ENCODE measurements around the gene TMEM272.

TMEM272 gene

DNA sequence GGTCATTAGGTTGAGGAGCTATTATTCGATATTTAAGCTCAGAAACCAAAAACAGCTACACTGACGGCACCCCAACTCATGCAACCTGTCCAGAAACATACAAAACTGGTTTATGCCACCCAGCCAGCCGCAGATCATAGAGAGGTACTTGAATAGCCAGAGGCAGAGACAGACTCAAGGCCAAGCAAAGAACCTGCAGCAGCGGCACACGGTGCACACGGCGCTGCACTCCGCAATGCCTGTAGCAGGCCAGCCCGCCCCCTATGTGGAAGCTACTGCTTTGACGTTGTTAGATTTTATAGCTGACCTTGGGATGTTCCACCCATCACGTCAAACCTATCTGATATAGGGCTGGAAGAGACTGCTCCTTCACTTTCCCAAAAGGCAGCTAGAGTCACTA is 29.1 kb downstream of the TMEM272 start:
- Histone ChIP-seq H3K4ac (ENCODE audit: low read length) (no peak overlapping the region), H3K9ac (ENCODE audit: low read depth, low read length, poor library complexity) (no peak overlapping the region), H2BK5ac (ENCODE audit: low read length) (no peak overlapping the region), H3K9me3 (replicated peaks in 1 of 2; ENCODE audit: control insufficient read depth in 2 of 2, insufficient read depth in 1 of 2, low read depth in 1 of 2, low read length in 2 of 2) (no peaks in the 10 kb centered on the region), H2BK120ac (ENCODE audit: low read depth, low read length) (no peak overlapping the region), H3K18ac (ENCODE audit: low read length) (peak overlapping the region; percentile 9), H2AFZ (ENCODE audit: low read length) (peak overlapping the region; percentile 20), H3K4me2 (ENCODE audit: insufficient read depth, low read length, poor library complexity, severe bottlenecking) (no peak overlapping the region), H2BK12ac (ENCODE audit: low read length) (no peak overlapping the region), H3K4me1 (ENCODE audit: control insufficient read depth in 2 of 2, insufficient read depth in 1 of 2, low read depth in 1 of 2, low read length in 2 of 2) (peaks cover 0 to 1% of the 10 kb centered on the region in 2 donors), H3K14ac (ENCODE audit: low read length) (no peak overlapping the region), H3K27me3 (ENCODE audit: control insufficient read depth in 3 of 3, insufficient read depth in 3 of 3, low read depth in 1 of 3, low read length in 3 of 3) (peaks cover 0 to 25% (median 0%) of the 10 kb centered on the region in 3 experiments), H3K79me1 (ENCODE audit: low read depth, low read length) (no peaks in the 10 kb centered on the region), H2AK5ac (ENCODE audit: low read depth, low read length) (no peak overlapping the region), H4K8ac (ENCODE audit: low read depth, low read length) (no peak overlapping the region), H4K91ac (ENCODE audit: low read depth, low read length, poor library complexity) (no peak overlapping the region), H3K36me3 (replicated peaks in 1 of 2; ENCODE audit: control insufficient read depth in 2 of 2, insufficient read depth in 2 of 2, low read length in 2 of 2) (no peaks in the 10 kb centered on the region), H3K4me3 (ENCODE audit: low read length in 2 of 2) (no peak overlapping the region), H2BK15ac (ENCODE audit: low read length) (no peak overlapping the region), H3K23ac (ENCODE audit: low read depth, low read length, poor library complexity) (no peak overlapping the region), H3K27ac (replicated peaks; ENCODE audit: low read length) (no peak overlapping the region)
- no CpG with 5 or more reads among the region's 11 CpGs for WGBS, 2 donors (ENCODE audit: extremely low coverage in 2 of 2, insufficient read length in 2 of 2, insufficient replicate concordance in 1 of 2)
- DNase-seq (ENCODE audit: low spot score) = no peak

DNA sequence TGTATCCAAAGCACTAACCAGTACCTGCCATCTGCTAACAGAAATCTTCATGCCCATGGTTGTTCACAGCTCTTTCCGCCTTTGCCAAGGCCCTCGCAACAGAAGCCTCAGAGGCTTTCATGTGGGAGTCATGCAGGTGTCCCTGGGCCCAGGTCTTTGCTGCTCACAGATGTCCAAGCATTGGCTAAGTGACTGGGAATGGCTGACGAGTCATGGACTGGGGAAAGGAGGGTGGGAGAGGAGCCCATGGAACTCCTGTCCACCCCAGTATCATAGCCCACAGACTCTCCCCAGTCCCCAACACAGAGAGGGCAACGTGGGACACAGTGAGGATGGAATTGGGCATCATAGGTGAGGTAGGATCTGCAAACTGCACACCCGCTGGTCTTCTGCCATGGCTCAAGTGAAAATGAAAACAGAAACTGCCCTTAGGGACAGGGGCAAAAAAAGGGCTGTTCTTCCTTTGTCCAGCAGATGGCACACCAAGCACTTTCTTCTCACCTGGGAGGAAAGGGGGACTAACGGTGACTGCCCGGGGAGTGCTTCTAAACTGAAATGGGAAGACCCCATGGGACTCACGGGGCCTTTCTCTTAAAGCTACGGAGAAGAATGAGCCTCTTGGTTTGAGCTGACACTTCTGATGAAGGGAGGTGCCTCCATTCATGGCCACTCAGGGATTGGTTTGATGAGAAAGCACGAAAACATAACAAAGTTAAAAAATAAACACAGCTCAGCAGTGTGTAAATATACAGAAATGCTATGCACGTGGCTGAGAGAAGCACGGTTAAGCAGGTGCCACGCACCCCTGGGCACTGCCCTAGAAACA is 29.9 kb downstream of the TMEM272 start:
- no peak overlapping the region for H3K14ac ChIP-seq (ENCODE audit: low read length)
- H3K4me3 ChIP-seq (ENCODE audit: low read length in 2 of 2) = no peak overlapping the region
- H2AFZ ChIP-seq (ENCODE audit: low read length) = peak overlapping the region; percentile 20
- no peak overlapping the region for H3K4ac ChIP-seq (ENCODE audit: low read length)
- no peaks in the 10 kb centered on the region for H3K79me1 ChIP-seq (ENCODE audit: low read depth, low read length)
- no peak overlapping the region for H4K91ac ChIP-seq (ENCODE audit: low read depth, low read length, poor library complexity)
- no peak overlapping the region for H2BK12ac ChIP-seq (ENCODE audit: low read length)
- no peaks in the 10 kb centered on the region for H3K36me3 ChIP-seq (replicated peaks in 1 of 2; ENCODE audit: control insufficient read depth in 2 of 2, insufficient read depth in 2 of 2, low read length in 2 of 2)
- H3K18ac ChIP-seq (ENCODE audit: low read length) = peak overlapping the region; percentile 36
- H4K8ac ChIP-seq (ENCODE audit: low read depth, low read length) = no peak overlapping the region
- no peak overlapping the region for H3K9ac ChIP-seq (ENCODE audit: low read depth, low read length, poor library complexity)
- no CpG with 5 or more reads among the region's 13 CpGs for WGBS, 2 donors (ENCODE audit: extremely low coverage in 2 of 2, insufficient read length in 2 of 2, insufficient replicate concordance in 1 of 2)
- DNase-seq (ENCODE audit: low spot score) = peak; percentile 61
- H3K9me3 ChIP-seq (replicated peaks in 1 of 2; ENCODE audit: control insufficient read depth in 2 of 2, insufficient read depth in 1 of 2, low read depth in 1 of 2, low read length in 2 of 2) = no peaks in the 10 kb centered on the region
- H2AK5ac ChIP-seq (ENCODE audit: low read depth, low read length) = peak overlapping the region; percentile 33
- H3K4me1 ChIP-seq (ENCODE audit: control insufficient read depth in 2 of 2, insufficient read depth in 1 of 2, low read depth in 1 of 2, low read length in 2 of 2) = peaks cover 0 to 1% of the 10 kb centered on the region in 2 donors
- H3K27ac ChIP-seq (replicated peaks; ENCODE audit: low read length) = no peak overlapping the region
- H2BK120ac ChIP-seq (ENCODE audit: low read depth, low read length) = no peak overlapping the region
- H3K4me2 ChIP-seq (ENCODE audit: insufficient read depth, low read length, poor library complexity, severe bottlenecking) = no peak overlapping the region
- H3K27me3 ChIP-seq (ENCODE audit: control insufficient read depth in 3 of 3, insufficient read depth in 3 of 3, low read depth in 1 of 3, low read length in 3 of 3) = peaks cover 0 to 21% (median 0%) of the 10 kb centered on the region in 3 experiments
- no peak overlapping the region for H3K23ac ChIP-seq (ENCODE audit: low read depth, low read length, poor library complexity)
- no peak overlapping the region for H2BK5ac ChIP-seq (ENCODE audit: low read length)
- H2BK15ac ChIP-seq (ENCODE audit: low read length) = no peak overlapping the region

DNA sequence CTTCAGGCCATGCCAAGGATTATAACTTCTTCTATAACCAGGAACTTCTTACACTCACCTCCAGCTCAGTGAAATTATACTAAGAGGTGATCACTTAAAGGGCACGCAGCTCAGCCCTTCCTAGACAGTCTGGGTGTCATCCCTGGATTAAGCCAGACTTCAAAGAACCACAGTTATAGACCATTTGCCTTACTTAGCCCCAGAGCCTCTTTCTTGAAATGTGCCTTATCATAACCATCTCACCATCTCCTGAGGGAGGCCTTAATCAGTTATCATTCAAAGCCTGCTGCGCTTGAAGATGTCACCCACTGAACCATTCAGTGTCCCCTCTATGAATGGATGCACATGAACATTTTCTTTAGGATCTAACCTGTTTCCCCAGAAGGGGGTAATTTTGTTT is 30.9 kb downstream of the TMEM272 start:
- Histone ChIP-seq H3K14ac (ENCODE audit: low read length) (no peak overlapping the region), H3K23ac (ENCODE audit: low read depth, low read length, poor library complexity) (no peak overlapping the region), H3K4me2 (ENCODE audit: insufficient read depth, low read length, poor library complexity, severe bottlenecking) (no peak overlapping the region), H2AK5ac (ENCODE audit: low read depth, low read length) (no peak overlapping the region), H3K27me3 (ENCODE audit: control insufficient read depth in 3 of 3, insufficient read depth in 3 of 3, low read depth in 1 of 3, low read length in 3 of 3) (peaks cover 0 to 21% (median 0%) of the 10 kb centered on the region in 3 experiments), H3K9ac (ENCODE audit: low read depth, low read length, poor library complexity) (no peak overlapping the region), H3K9me3 (replicated peaks in 1 of 2; ENCODE audit: control insufficient read depth in 2 of 2, insufficient read depth in 1 of 2, low read depth in 1 of 2, low read length in 2 of 2) (no peaks in the 10 kb centered on the region), H3K27ac (replicated peaks; ENCODE audit: low read length) (no peak overlapping the region), H2BK15ac (ENCODE audit: low read length) (no peak overlapping the region), H2BK5ac (ENCODE audit: low read length) (no peak overlapping the region), H3K36me3 (replicated peaks in 1 of 2; ENCODE audit: control insufficient read depth in 2 of 2, insufficient read depth in 2 of 2, low read length in 2 of 2) (no peaks in the 10 kb centered on the region), H3K4me3 (ENCODE audit: low read length in 2 of 2) (no peak overlapping the region), H2BK12ac (ENCODE audit: low read length) (no peak overlapping the region), H3K4me1 (ENCODE audit: control insufficient read depth in 2 of 2, insufficient read depth in 1 of 2, low read depth in 1 of 2, low read length in 2 of 2) (peaks cover 0 to 1% of the 10 kb centered on the region in 2 donors), H3K79me1 (ENCODE audit: low read depth, low read length) (no peaks in the 10 kb centered on the region), H4K8ac (ENCODE audit: low read depth, low read length) (no peak overlapping the region), H3K18ac (ENCODE audit: low read length) (no peak overlapping the region), H2BK120ac (ENCODE audit: low read depth, low read length) (no peak overlapping the region), H2AFZ (ENCODE audit: low read length) (no peak overlapping the region), H4K91ac (ENCODE audit: low read depth, low read length, poor library complexity) (no peak overlapping the region), H3K4ac (ENCODE audit: low read length) (no peak overlapping the region)
- no CpG with 5 or more reads among the region's 2 CpGs for WGBS, 2 donors (ENCODE audit: extremely low coverage in 2 of 2, insufficient read length in 2 of 2, insufficient replicate concordance in 1 of 2)
- no peak for DNase-seq (ENCODE audit: low spot score)

DNA sequence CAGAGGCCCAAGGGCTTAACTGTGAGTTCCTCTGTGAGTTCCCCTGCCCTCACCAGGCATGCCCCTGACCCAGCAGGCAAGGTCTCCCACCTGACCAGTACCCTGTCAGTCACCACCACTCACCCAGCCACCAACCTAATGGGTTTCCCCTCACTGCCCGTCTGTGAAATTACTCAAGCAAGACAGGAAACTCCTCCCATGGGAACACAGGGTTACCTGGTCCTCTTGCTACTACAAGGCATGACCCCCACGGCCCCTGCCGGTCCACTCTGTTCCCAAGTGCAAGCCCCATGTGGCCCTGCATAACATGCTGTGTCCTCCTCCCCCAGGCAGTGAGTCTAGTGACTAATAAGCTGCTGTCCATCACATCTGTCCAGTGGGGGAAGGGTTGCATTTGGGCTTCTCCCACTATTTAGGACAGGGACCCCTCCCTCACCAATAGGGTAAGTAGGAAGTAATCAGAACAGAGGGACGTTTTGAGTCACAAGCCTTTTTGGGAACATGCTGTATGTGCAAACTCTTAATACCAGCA is 33.0 kb downstream of the TMEM272 start:
- H2BK12ac ChIP-seq (ENCODE audit: low read length) = no peak overlapping the region
- no peak overlapping the region for H4K91ac ChIP-seq (ENCODE audit: low read depth, low read length, poor library complexity)
- H3K9ac ChIP-seq (ENCODE audit: low read depth, low read length, poor library complexity) = peak overlapping the region; percentile 17
- H3K27me3 ChIP-seq (ENCODE audit: control insufficient read depth in 3 of 3, insufficient read depth in 3 of 3, low read depth in 1 of 3, low read length in 3 of 3) = peaks cover 0 to 5% (median 0%) of the 10 kb centered on the region in 3 experiments
- DNase-seq (ENCODE audit: low spot score) = no peak
- H3K4me1 ChIP-seq (ENCODE audit: control insufficient read depth in 2 of 2, insufficient read depth in 1 of 2, low read depth in 1 of 2, low read length in 2 of 2) = peaks cover 0 to 1% of the 10 kb centered on the region in 2 donors
- WGBS, 2 donors (ENCODE audit: extremely low coverage in 2 of 2, insufficient read length in 2 of 2, insufficient replicate concordance in 1 of 2) = no CpG with 5 or more reads among the region's 4 CpGs
- H3K4me2 ChIP-seq (ENCODE audit: insufficient read depth, low read length, poor library complexity, severe bottlenecking) = no peak overlapping the region
- no peak overlapping the region for H3K4ac ChIP-seq (ENCODE audit: low read length)
- H4K8ac ChIP-seq (ENCODE audit: low read depth, low read length) = peak overlapping the region; percentile 3
- no peak overlapping the region for H2AFZ ChIP-seq (ENCODE audit: low read length)
- no peak overlapping the region for H3K4me3 ChIP-seq (ENCODE audit: low read length in 2 of 2)
- no peak overlapping the region for H3K18ac ChIP-seq (ENCODE audit: low read length)
- no peak overlapping the region for H2BK5ac ChIP-seq (ENCODE audit: low read length)
- H2AK5ac ChIP-seq (ENCODE audit: low read depth, low read length) = no peak overlapping the region
- H3K36me3 ChIP-seq (replicated peaks in 1 of 2; ENCODE audit: control insufficient read depth in 2 of 2, insufficient read depth in 2 of 2, low read length in 2 of 2) = no peaks in the 10 kb centered on the region
- H3K9me3 ChIP-seq (replicated peaks in 1 of 2; ENCODE audit: control insufficient read depth in 2 of 2, insufficient read depth in 1 of 2, low read depth in 1 of 2, low read length in 2 of 2) = no peaks in the 10 kb centered on the region
- H2BK15ac ChIP-seq (ENCODE audit: low read length) = no peak overlapping the region
- no peaks in the 10 kb centered on the region for H3K79me1 ChIP-seq (ENCODE audit: low read depth, low read length)
- H3K27ac ChIP-seq (replicated peaks; ENCODE audit: low read length) = no peak overlapping the region
- H3K14ac ChIP-seq (ENCODE audit: low read length) = no peak overlapping the region
- H2BK120ac ChIP-seq (ENCODE audit: low read depth, low read length) = no peak overlapping the region
- no peak overlapping the region for H3K23ac ChIP-seq (ENCODE audit: low read depth, low read length, poor library complexity)
